Hepatocyte (in vitro differentiated cells): ENCODE data around the gene ERBB4.

Source experiments
- CTCF ChIP-seq: fragments of 200-600 bp; sonication (generic); IDR thresholded peaks from 2 replicates; pipeline ENCODE4 v1.5.1; 2016; ENCODE audit warnings: antibody characterized with exemption, mild to moderate bottlenecking; ENCODE audit not compliant: poor library complexity
- EZH2 ChIP-seq: fragments of 200-600 bp; sonication (generic); IDR thresholded peaks from 2 replicates; pipeline ENCODE4 v1.6.1; 2016; ENCODE audit warnings: antibody characterized with exemption, mild to moderate bottlenecking, borderline replicate concordance
- EZH2phosphoT487 ChIP-seq: fragments of 200-600 bp; sonication (generic); IDR thresholded peaks from one replicate; pipeline ENCODE4 v1.6.1; 2018; ENCODE audit warnings: antibody characterized with exemption, mild to moderate bottlenecking, low read depth, moderate library complexity; ENCODE audit not compliant: unreplicated experiment, severe bottlenecking

- TF ChIP-seq EZH2 (no peak), CTCF (no peak), EZH2phosphoT487 (no peak)
Measured at GRCh38 chr2:212213191-212213590, 325.4 kb downstream of the ERBB4 start.
